NOMO-1 treated with dmso at 0.1 percent for 144 hours (cell line): Measurements from ENCODE around the gene PAPSS1.
A peak's percentile ranks its signal among the peaks of the same experiment; 100 is the strongest.
"Not testable (repeated sequence)": the region's sequence is repeated elsewhere in the genome, so short reads cannot be mapped to it uniquely, and the experiment has no call there.

ENCODE experiments used
- DNase-seq: peaks from one replicate; lab custom pipeline; 2025; ENCODE audit not compliant: unreplicated experiment; lab: John Stamatoyannopoulos, UW

PAPSS1 gene

GRCh38 chr4:107726131-107726925 lies 6.3 kb upstream of the PAPSS1 start:
- not testable (repeated sequence) for DNase-seq

GRCh38 chr4:107725281-107725859 lies 5.3 kb upstream of the PAPSS1 start:
- DNase-seq = no peak

DNA sequence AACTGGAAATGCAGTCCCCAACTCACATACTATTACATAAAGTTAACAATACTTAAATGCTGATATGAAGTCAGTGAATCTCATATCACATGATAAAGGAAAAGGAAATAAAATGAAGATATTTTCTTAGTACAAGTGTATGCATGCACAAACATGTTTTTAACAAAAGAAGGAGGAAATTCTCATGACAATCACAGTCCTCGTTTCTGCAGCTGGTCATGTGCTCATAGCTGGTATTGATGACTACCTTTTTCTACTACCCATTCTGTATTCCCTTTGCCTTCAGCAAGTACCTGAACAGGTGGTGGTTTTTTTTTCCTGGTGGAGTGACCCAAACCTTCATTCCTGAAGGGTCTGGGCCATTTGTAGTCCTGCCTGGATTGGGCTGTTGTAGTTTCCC lies 3.3 kb upstream of the PAPSS1 start:
- not testable (repeated sequence) for DNase-seq

DNA sequence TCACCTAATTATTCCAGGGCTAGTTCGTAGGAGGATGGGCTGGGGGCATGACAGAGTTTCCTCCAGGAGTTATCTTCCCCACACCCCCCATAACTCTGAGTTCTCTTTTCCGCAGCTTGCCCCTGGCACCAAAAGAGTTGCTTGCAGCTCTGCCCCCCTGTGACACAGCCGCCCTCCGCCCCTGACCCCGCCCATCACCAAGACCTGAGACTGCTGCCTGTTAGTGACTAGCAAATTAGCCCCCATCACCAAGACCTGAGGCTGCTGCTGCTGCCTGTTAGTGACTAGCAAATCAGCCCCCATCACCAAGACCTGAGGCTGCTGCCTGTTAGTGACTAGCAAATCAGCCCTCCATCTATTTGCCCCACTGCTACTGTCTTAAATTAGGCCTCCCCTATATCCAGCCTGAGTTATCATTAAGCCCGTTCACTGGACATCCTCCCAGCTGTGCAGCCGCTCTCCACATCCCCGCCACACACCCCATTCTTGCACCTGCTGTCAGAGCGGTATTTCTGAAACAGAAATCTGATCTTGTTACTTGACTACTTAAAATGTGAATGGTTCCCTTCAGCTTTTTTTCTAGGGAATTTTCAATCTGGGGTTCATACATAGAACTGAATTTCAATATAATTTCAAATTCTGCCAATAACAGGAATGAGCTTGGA lies 1.5 kb upstream of the PAPSS1 start:
- no peak for DNase-seq

DNA sequence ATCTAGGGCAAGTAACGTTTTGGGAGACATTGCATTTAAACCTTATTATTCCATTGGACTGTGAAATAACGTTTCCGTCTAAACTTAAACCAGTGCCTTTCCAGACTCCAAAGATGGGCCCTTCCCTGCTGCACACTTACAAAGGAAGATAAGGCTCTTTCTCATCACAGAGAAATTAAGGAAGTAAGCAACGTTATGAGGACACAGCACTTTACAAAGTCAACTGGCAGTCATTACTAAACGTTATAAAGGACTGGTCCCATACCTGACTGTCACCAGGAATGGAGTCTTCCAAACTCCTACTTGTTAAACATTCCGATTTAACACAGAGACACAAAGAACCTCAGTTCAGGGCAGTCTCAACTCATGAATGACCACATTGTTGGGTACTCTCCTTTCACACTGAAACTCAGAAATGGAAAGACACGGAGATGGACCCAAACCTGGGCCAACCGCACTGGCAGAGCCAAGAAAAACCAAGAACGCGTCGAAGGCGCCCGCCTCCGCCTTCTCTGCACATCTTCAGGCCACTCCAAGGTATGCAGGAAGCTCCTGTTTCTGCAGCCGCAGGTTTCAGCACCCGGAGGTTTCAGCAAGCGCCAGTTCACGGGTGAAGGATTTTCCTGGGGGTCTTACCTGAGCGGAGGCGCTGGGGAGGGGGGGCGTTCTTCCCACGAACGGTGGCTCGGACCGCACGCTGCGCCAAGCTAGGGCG lies 670 bp downstream of the PAPSS1 start:
- DNase-seq = peak; percentile 43

- peak; percentile 65 for DNase-seq
These were observed 1.6 kb downstream of the PAPSS1 start for GRCh38 chr4:107718351-107718965.

DNA sequence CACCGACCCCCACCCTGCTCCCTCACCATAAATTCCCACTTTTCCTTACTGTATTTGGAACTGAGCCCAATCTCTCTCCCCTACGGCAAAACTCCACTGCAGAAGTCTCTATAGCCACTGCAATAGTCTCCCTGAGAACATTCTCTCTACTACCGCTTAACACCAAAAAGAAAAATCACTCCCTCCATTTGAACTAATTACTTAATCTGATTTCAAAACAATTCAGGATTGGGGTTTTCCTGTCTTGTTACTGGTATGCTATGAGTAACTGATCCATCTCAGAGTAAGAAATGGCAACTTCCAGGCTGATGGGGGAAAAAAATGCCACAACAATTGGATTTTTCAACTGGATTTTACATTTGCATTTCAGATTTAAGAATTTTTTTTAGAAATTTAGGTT lies 5.8 kb downstream of the PAPSS1 start:
- no peak for DNase-seq

DNA sequence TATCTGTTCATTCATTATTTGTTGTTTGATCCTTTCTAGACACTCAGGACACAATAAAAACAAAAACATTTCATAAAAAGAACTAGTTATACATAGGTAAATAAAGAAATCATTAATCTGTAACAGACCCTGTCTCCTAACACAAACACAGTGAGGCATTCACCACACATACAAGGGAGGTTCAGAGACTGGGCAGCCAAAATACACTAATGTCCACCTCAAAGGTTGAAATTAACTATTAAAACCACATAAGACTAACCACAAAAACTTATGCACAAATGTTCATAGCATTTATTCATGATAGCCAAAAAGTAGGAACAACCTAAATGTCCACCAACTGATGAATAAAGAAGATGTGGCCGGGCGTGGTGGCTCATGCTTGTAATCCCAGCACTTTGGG lies 7.8 kb downstream of the PAPSS1 start:
- DNase-seq = no peak

DNA sequence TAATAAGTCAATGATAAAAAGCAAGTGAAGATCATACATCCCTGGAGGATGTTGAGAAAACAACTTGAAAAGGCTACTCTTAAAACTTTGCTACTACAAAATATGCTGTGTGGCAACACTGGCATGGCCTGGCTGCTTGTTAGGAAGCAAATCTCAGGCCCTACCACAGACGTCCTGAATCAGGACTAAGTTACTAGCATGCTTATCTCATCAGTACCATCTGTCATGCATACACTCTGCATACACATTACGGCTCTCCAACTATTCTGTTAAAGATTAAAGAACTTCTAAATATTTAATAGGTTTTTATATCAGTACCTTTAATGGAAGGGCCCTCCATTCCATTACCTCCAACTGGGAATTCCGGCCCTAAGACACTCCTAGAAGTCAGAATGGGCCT lies 8.2 kb downstream of the PAPSS1 start:
- DNase-seq = no peak

DNA sequence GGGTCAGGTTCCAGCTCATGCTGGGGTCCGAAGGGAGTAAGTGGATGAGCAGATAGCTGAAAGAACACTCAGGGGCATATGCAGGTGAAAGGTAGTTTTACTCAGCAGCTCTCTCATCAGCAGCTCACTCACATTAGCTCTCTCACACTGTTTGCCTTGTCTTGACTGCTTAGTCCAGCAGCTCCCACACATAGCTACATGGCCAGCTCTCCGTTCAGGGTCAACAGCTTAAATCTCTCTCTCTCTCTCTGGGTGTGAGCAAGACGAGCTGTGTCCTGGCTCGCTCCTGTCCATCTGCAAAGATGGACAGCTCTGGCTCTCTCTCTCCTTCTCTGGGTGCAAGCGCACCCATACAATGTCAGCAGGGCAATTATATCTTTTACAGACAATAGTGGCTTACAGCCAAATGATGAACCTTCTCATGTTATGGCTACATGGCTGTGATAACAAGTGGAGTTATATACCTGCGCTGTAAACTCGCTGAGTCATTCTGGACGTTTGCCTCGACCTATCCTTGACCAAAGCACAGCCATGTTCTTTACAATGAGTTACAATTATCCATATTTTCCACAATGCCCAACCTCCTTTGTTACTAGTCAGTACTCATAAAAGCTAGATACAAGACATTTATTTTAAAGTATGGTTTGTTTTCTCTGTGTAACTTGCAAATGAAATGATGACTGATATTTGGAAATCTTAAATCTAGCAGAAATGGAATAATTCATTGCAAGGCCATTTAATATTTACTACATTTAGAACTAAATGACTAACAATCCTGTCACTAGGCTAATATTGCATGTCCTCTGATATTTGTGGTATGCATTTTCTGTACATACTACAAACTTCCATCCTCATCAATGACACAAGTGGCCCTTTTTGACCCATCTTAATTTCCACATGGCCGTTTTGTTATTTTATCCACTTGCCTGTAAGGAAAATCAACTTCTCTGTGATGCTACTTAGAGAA lies 9.3 kb downstream of the PAPSS1 start:
- DNase-seq = no peak

GRCh38 chr4:107709916-107710315 lies 10.1 kb downstream of the PAPSS1 start:
- peak; percentile 96 for DNase-seq

- DNase-seq = no peak
These were observed 11.8 kb downstream of the PAPSS1 start for GRCh38 chr4:107708225-107708624.

DNA sequence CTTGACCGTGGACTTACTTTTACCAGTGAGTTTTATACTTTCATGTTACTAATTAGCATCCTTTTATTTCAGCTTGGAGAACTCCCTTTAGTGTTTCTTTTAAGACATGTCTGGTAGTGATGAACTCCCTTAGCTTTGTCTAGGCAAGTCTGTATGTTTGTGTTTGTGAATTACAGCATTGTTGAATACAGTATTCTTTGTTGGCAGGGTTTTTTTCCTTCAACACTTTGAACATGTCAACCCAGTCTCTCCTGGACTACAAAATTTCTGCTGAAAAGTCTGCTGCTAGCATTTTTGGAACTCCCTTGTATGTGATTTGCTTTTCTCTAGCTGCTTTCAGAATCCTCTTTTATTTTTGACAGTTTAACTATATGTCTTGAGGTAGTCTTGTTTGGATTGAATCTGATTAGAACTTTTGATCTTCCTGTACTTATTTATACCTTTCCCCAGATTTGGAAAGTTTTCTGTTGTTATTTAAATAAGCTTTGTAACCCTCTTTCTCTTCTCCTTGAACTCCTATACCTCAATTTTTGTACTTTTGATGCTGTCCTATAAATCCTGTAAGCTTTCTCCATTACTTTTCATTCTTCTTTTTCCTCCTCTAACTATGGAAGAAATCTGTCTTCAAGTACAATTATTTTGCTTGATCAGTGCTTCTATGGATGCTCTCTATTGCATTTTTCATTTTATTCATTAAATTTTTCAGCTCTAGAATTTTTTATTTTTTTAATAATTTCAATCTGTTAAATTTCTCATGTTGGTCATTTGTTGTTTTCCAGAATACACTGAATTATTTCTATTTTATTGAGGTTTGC lies 14.1 kb downstream of the PAPSS1 start:
- no peak for DNase-seq

- DNase-seq = no peak
These were observed 18.5 kb downstream of the PAPSS1 start for GRCh38 chr4:107701565-107701964.

DNA sequence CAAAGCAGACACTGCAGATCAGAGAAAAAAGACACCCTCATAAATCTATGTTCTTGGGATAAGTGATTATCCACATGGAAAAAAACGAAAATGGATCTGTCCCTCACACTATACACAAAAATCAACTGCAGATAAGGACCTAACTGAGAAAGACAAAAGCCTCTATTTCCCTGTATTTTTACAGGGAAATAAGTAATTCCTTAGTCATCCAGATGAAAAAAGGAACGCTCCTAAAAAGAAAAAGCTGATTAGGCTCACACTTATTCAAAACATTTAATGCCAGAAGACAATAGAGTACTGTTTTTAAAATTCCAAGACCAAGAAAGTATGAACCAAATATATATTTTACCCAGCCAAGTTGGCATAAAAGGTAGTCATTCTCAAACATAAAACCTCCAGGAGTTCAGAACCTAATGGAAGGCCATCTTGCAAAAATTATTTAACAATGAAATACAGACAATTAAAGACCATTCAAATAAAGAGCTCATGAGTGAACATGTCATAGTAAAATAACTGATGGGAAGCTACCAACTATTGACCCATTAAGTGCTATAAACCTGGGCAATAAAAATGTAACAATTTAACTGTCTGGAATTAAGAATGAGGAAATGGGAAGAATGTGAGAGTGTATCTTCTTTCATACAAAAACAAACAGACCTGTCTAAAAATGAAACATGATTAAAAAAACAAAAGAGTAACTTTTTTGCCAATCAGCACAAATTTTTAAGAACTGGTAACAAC lies 20.4 kb downstream of the PAPSS1 start:
- DNase-seq = no peak

- DNase-seq = not testable (repeated sequence)
These were observed 23.8 kb downstream of the PAPSS1 start for GRCh38 chr4:107696187-107696586.

DNA sequence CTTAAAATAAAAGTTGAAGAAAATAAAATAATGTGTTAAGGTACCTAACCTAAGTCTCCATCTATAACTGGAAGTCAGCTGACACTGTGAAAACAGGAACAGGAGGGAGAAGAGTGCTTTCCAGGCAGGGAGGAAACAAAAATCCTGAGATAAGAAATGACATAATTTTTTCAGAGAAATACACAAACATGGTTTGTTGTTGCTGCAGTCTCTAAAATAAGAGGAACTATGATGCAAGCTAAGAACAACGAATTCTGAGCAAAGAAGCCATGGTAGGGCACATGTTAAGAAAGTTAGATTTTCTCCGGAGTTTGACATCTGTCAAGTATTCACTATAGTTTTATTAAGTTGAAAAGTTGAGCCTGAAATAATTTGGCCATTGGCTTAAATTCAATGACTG lies 26.9 kb downstream of the PAPSS1 start:
- DNase-seq = peak; percentile 35

DNA sequence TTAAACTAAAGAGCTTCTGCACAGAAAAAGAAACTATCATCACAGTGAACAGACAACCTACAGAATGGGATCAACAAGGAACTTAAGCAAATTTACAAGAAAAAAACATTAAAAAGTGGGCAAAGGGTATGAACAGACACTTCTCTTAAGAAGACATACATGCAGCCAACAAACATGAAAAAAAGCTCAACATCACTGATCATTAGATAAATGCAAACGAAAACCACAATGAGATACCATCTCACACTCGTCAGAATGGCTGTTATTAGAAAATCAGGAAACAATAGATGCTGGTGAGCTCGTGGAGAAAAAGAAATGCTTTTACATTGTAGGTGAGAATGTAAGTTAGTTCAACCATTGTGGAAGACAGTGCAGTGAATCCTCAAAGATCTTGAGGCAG lies 27.8 kb downstream of the PAPSS1 start:
- DNase-seq = no peak
